Stimulated activated CD8-positive, alpha-beta memory T cell treated with anti-CD3 and anti-CD28 coated beads, Interleukin-15, amount 100 ng/mL, for 1 hour (primary cell): Measurements from ENCODE around the gene MBD4.
"Not testable (repeated sequence)": the region's sequence is repeated elsewhere in the genome, so short reads cannot be mapped to it uniquely, and the experiment has no call there.

ENCODE experiments used
- DNase-seq: peaks from one replicate; pipeline ENCODE4 v3.0.0-alpha.2; 2020; ENCODE audit warnings: low read depth

MBD4 gene

DNA sequence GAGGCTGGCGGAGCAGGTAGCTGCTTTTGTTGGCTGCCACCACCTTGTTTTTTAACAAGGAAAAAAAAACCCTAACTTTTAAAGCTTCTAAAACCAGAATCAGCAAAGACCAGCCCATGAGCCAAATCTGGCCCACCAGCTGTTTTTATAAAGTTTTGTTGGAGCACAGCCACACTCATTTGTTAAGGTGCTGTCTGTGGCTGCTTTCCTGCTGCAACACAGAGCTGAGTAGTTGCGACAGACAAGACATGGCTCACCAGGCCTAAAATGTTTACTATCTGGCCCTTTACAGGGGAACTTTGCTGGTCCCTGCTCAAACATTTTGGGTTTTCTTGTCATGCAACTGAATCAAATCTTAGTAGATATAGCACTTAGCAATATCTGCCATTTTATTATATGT, 30.2 kb downstream of the MBD4 start:
- no peak for DNase-seq

- DNase-seq = no peak
Measured at GRCh38 chr3:129404610-129405009, 35.1 kb downstream of the MBD4 start.

GRCh38 chr3:129404130-129404529, 35.6 kb downstream of the MBD4 start:
- no peak for DNase-seq

DNA sequence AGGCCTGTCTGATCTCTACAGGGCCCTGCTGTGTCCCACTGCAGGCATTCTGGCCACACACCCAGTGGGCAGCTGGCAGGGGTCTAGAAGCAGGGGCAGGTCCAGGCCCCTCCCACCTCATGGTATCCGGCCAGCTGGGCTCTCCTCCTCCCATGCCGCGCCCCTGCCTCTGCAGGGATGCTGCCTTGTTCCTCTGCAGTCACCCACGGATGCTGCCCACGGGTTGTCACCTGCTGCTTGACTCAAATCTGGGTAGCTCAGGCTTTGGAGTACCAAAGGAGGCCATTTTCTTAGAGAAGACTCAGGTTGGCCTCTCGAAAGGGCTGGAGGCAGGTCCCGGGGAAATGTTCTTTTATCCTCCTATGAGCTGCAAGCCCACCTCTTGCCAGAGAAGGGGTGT, 36.3 kb downstream of the MBD4 start:
- DNase-seq = no peak

DNA sequence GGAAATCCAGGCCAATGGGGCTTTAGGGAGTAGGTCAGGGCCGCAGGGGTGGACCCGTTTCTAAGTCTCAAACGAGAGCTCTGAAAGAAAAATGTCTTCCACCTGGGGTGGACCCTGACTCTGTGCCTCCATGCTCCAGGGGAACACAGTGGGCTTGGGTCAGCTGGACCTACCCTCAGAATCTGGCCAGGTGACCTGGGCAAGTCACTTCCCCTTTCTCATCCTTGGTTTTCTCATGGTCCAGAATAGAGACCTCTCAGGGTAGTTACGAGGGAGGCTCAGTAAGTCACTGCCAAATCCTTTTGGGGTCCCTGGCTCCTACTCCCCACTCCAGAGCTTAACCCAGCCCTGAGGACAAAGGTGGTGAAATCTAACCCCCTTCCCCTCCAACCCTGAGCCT, 37.1 kb downstream of the MBD4 start:
- DNase-seq = no peak

DNA sequence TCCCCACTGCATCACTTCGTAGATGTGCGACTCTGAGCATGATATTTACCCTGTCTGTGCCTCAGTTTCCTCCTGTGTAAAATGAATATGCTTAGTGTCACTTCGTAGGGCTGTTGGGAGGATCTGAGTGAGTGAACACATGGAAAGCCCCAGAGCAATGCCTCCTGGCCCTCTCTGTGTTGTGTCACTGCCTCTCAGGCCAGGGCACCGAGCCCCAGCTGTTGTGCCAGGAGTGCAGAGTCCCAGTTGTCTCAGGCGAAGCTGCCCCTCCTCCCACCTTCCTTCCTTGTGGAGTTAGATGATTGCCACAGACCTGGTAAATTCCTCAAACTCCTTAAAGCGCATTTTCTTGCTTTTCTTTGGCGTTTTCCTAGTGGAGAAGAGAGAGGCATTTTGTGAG, 37.5 kb downstream of the MBD4 start:
- DNase-seq = no peak

DNA sequence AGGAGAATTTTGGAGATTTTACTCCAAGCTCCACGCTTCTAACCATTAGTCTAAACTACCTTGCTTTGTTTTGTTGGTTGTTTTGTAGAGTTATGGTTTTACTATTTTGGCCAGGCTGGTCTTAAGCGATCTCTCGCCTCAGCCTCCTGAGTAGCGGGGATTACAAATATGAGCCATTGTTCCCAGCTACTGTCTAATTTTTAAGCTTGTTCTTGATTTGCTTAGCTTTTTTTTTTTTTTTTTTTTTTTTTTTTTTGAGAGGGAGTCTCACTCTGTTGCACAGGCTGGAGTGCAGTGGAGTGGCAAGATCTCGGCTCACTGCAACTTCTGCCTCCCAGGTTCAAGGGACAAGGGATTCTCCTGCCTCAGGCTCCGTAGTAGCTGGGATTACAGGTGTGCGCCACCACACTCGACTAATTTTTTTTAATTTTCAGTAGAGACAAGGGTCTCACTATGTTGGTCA, 39.8 kb downstream of the MBD4 start:
- DNase-seq = no peak

DNA sequence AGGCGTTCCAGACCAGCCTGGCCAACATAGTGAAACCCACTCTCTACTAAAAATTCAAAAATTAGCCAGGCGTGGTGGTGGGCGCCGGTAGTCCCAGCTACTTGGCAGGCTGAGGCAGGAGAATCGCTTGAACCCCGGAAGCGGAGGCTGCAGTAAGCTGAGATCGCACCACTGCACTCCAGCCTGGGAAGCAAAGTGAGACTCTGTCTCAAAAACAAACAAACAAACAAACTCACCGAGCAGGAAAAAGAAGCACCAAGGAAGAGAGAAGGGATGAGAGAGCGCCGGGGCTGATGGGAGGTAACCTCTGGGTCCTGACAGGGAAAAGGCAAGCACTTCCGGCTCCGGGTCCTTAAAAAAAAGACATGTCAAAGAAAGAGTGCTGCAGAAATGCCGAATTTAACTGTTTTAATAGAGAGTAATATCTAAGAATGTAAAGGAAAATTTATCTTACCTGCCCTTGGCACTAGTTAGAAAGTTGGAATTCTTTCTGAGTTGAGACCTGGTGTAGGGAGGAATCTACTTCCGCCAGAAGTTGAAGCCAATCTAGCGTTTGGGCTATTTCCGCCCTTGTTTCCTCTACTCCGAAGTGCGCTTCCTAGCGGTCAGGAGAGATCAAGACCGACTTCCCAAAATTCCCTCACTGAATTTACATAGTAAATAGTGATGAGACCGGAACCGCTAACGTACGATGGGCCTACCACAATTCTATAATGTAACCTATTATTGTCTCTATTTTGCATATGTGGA, 40.4 kb downstream of the MBD4 start:
- peak; percentile 47 for DNase-seq

DNA sequence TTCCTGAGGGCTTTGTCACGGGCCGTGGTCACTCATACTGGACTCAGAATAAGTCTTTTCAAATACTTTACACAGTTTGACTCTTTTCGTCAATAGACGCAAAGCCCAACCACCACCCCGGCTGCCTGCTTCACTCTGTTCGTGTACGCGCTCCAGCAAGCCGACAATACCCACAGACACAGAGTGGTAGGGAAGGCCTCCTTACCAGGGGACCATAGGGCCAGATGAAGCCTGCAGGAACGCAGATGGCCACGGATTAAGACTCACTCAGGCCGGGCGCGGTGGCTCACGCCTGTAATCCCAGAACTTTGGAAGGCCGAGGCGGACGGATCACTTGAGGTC, 41.0 kb downstream of the MBD4 start:
- peak; percentile 6 for DNase-seq

GRCh38 chr3:129393760-129394564, 45.8 kb downstream of the MBD4 start:
- not testable (repeated sequence) for DNase-seq

DNA sequence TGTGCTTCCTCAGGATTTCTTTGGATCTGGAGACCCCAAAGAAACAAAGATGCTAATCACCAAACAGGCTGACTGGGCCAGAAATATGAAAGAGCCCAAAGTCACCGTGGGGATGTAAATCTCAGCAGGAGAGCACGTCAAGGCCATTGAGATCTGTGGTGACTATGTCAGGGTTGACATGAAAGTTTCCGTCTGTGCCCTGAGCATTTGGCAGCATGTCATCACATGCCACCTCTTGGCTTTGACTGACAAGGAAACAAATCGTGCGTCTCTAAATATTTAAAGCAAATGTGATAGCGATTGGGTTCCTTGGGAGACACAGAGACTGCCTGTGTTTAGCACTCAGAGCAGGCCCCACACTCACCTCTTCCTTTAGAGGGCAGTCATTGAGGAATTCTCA, 46.5 kb downstream of the MBD4 start:
- no peak for DNase-seq

GRCh38 chr3:129392106-129392887, 47.5 kb downstream of the MBD4 start:
- not testable (repeated sequence) for DNase-seq

DNA sequence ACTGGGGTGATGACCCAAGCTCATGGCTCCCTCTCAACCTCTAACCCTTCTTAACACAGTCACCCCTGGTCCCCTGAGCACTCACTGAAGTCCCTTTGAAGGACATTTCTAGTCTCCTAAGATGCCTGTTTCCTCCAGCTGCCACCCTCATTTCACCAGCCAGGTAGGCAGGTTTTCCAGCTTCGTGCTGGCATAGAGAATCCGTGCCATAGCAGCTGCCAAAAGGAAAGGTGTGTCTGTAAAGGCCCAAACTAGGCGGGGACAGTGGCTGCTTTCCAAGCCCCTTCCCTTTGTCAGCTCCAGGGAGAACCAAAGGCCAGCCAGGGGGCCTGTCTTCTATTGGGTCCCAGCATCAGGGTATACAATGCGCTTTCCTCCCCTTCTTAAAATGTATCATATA, 48.2 kb downstream of the MBD4 start:
- not testable (repeated sequence) for DNase-seq

DNA sequence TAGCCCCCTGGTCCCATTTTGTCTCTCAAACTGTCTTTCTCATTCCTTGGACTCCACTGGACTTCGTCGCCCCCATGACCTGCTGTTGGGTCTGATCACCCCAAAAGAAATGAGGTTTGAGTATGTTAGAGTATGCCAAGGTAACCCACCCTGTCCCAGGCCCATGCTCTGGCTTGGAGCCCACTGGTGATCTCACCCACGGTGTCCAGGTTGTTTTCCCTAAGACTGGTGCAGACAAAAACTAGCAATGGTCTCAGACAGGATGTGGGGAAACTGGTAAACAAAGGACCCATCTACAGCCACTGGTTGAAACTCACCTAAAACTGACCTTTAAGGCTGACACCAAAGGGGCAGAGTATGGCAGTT, 50.2 kb downstream of the MBD4 start:
- no peak for DNase-seq

- not testable (repeated sequence) for DNase-seq
Measured at GRCh38 chr3:129388791-129389571, 50.8 kb downstream of the MBD4 start.

GRCh38 chr3:129387487-129387886, 52.3 kb downstream of the MBD4 start:
- DNase-seq = no peak

DNA sequence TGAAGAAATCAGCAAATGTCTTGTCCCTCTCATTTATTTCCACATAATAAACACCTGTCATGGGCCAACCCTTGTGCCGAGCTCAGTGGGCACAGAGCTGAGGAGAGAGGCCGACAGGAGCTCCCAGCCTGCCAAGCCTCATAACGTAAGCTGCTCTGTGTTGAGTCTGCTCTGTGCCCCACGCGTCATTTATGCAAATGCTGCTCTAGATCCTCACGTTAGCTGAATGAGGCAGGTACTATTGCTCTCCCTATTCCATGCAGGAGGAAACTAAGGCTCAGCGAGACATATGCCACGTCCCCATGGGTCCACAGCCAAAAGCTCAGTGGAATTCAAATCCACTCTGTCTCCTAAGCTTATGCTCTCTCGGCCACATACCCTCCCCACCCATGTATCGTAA, 52.8 kb downstream of the MBD4 start:
- DNase-seq = no peak

GRCh38 chr3:129385507-129385906, 54.2 kb downstream of the MBD4 start:
- DNase-seq = not testable (repeated sequence)

- DNase-seq = no peak
Measured at GRCh38 chr3:129384594-129385323, 55.0 kb downstream of the MBD4 start.

- DNase-seq = not testable (repeated sequence)
Measured at GRCh38 chr3:129384103-129384502, 55.6 kb downstream of the MBD4 start.

- peak; percentile 12 for DNase-seq
Measured at GRCh38 chr3:129383292-129383860, 56.4 kb downstream of the MBD4 start.
